SK-N-SH (cell line): ENCODE data around the gene IL3. TPM values are rescaled to one million over a fixed set of nuclear protein-coding genes. Genes with fewer than 3 reads are reported as not detected.

Experiments used
- CTCF ChIA-PET: fragments of 300-600, 350-600 bp; formaldehyde crosslinking; extraction: SDS; loops from one replicate; lab custom pipeline; 2021; lab: Yijun Ruan, JAX
- POLR2A ChIA-PET: fragments of 350-600 bp; sonication (Branson Sonifier 250); formaldehyde crosslinking; extraction: SDS; loops from one replicate; lab custom pipeline; 2020; ENCODE audit warnings: antibody characterized with exemption, inconsistent platforms; lab: Yijun Ruan, JAX
- DNase-seq: peaks from one replicate; pipeline ENCODE4 v3.0.0; 2012
- H2AFZ ChIP-seq: fragments of 200-600 bp; sonication (generic); 2 replicates; pipeline ENCODE4 v1.8.1; 2016; ENCODE audit warnings: antibody characterized with exemption, mild to moderate bottlenecking, low read depth
- H3F3A ChIP-seq: fragments of 200-600 bp; sonication (generic); replicated peaks from 2 replicates; pipeline ENCODE3; 2016; ENCODE audit warnings: antibody characterized with exemption, mild to moderate bottlenecking; ENCODE audit not compliant: insufficient read depth
- H3K27ac ChIP-seq, 2 experiments: fragments of 200-500 bp in 1 of 2; fragments of 200-600 bp in 1 of 2; sonication (Bioruptor generic) in 1 of 2; sonication (generic), shearing (Covaris generic) in 1 of 2; 2 replicates each; pipeline versions ENCODE4 v1.5.1 to v1.6.1; 2014 to 2016; ENCODE audit warnings: low read depth in 2 of 2, inconsistent platforms in 1 of 2, low read length in 1 of 2, mild to moderate bottlenecking in 1 of 2, mixed read lengths in 1 of 2
- H3K27me3 ChIP-seq: fragments of 200-600 bp; sonication (generic), shearing (Covaris generic); 2 replicates; pipeline ENCODE4 v1.6.1; 2016; ENCODE audit warnings: mixed run types; ENCODE audit not compliant: insufficient read depth
- H3K36me3 ChIP-seq, 2 experiments: fragments of 200-500 bp in 1 of 2; fragments of 200-600 bp in 1 of 2; sonication (Bioruptor generic) in 1 of 2; sonication (generic) in 1 of 2; replicated peaks in 1 of 2; 2 replicates each; pipeline versions ENCODE3 to v1.5.1; 2014 to 2016; ENCODE audit warnings: low read length in 1 of 2, mild to moderate bottlenecking in 1 of 2; ENCODE audit not compliant: insufficient read depth in 2 of 2, control insufficient read depth in 1 of 2
- H3K4me1 ChIP-seq, 2 experiments: fragments of 200-500 bp in 1 of 2; fragments of 200-600 bp in 1 of 2; sonication (Bioruptor generic) in 1 of 2; sonication (generic), shearing (Covaris generic) in 1 of 2; 2 replicates each; pipeline versions ENCODE4 v1.5.1 to v1.6.1; 2014 to 2016; ENCODE audit warnings: low read depth in 1 of 2, low read length in 1 of 2, mixed run types in 1 of 2; ENCODE audit not compliant: insufficient read depth in 2 of 2, control insufficient read depth in 1 of 2
- H3K4me2 ChIP-seq: fragments of 200-600 bp; sonication (generic), shearing (Covaris generic); 2 replicates; pipeline ENCODE4 v1.6.1; 2017; ENCODE audit warnings: mixed run types
- H3K4me3 ChIP-seq, 2 experiments: fragments of 200-500 bp in 1 of 2; fragments of 200-600 bp in 1 of 2; sonication (Bioruptor generic) in 1 of 2; sonication (generic), shearing (Covaris generic) in 1 of 2; 2 replicates each; pipeline versions ENCODE4 v1.5.1 to v1.8.1; 2014 to 2016; ENCODE audit warnings: low read depth in 2 of 2, inconsistent platforms in 1 of 2, low read length in 1 of 2, mild to moderate bottlenecking in 1 of 2, mixed read lengths in 1 of 2, moderate library complexity in 1 of 2
- H3K79me2 ChIP-seq: fragments of 200-600 bp; sonication (generic); 2 replicates; pipeline ENCODE4 v1.8.1; 2017; ENCODE audit warnings: mild to moderate bottlenecking; ENCODE audit not compliant: insufficient read depth
- H3K9ac ChIP-seq: fragments of 200-600 bp; sonication (generic); 2 replicates; pipeline ENCODE4 v1.6.1; 2017; ENCODE audit warnings: mixed run types
- H3K9me2 ChIP-seq: fragments of 200-600 bp; sonication (generic); 2 replicates; pipeline ENCODE4 v1.6.1; 2017; ENCODE audit warnings: mixed run types
- H3K9me3 ChIP-seq: fragments of 200-600 bp; sonication (generic); 2 replicates; pipeline ENCODE4 v1.6.1; 2017; ENCODE audit warnings: mixed run types, mild to moderate bottlenecking, moderate library complexity
- H4K20me1 ChIP-seq: fragments of 200-600 bp; sonication (generic); 2 replicates; pipeline ENCODE4 v1.6.1; 2017; ENCODE audit warnings: mild to moderate bottlenecking, mixed run types; ENCODE audit not compliant: insufficient read depth
- ELF1 ChIP-seq: IDR thresholded peaks from 2 replicates; pipeline ENCODE4 v1.4.0; 2012
- EZH2phosphoT487 ChIP-seq: fragments of 200-600 bp; sonication (generic); IDR thresholded peaks from 2 replicates; pipeline ENCODE4 v1.6.1; 2017; ENCODE audit warnings: low read depth, mixed run types, mild to moderate bottlenecking, antibody characterized with exemption, moderate library complexity, borderline replicate concordance
- FOXM1 ChIP-seq: IDR thresholded peaks from 2 replicates; pipeline ENCODE4 v1.4.0; 2012; ENCODE audit warnings: low read depth, mild to moderate bottlenecking
- JUND ChIP-seq: IDR thresholded peaks from 2 replicates; pipeline ENCODE4 v1.4.0; 2012
- MEF2A ChIP-seq: IDR thresholded peaks from 2 replicates; pipeline ENCODE4 v1.4.0; 2012; ENCODE audit warnings: low read depth, borderline replicate concordance
- RCOR1 ChIP-seq: fragments of 150-350 bp; IDR thresholded peaks from 2 replicates; pipeline ENCODE4 v1.6.1; 2017; ENCODE audit warnings: antibody characterized with exemption, low read length
- RXRA ChIP-seq: IDR thresholded peaks from 2 replicates; pipeline ENCODE4 v1.4.0; 2012; ENCODE audit warnings: low read depth, mild to moderate bottlenecking, borderline replicate concordance
- TAF1 ChIP-seq: IDR thresholded peaks from 2 replicates; pipeline ENCODE4 v1.6.1; 2012; ENCODE audit warnings: low read depth, mild to moderate bottlenecking, low read length, moderate library complexity, borderline replicate concordance
- TEAD4 ChIP-seq: IDR thresholded peaks from 2 replicates; pipeline ENCODE4 v1.4.0; 2012; ENCODE audit warnings: mild to moderate bottlenecking, borderline replicate concordance; ENCODE audit not compliant: insufficient read depth
- YY1 ChIP-seq: IDR thresholded peaks from 2 replicates; pipeline ENCODE4 v1.4.0; 2012; ENCODE audit warnings: low read depth, mild to moderate bottlenecking
- WGBS: methylation state at CpG from one replicate; pipeline ENCODE4 v1.1.6; 2017; ENCODE audit warnings: low lambda C conversion rate; 5-methylcytosine and 5-hydroxymethylcytosine counted together
- polyA plus RNA-seq, 3 experiments: library from polyadenylated mRNA; depleted of rRNA; stranded (reverse); fragments of >200 nt; gene quantifications; 2 replicates each; pipeline ENCODE4 v1.2.3, GENCODE V29; 2012
- TF ChIP-seq, protein P1 (sequence below): IDR thresholded peaks from 2 replicates; pipeline ENCODE4 v1.4.0; 2012; ENCODE audit warnings: low read depth, borderline replicate concordance
- TF ChIP-seq, protein P2 (sequence below): fragments of 150-350 bp; IDR thresholded peaks from 2 replicates; pipeline ENCODE4 v1.6.1; 2016; ENCODE audit warnings: mild to moderate bottlenecking, low read depth, low read length
- TF ChIP-seq, protein P3 (sequence below): IDR thresholded peaks from 2 replicates; pipeline ENCODE4 v1.6.1; 2012; ENCODE audit warnings: mild to moderate bottlenecking, low read depth, low read length, moderate library complexity
- TF ChIP-seq, protein P4 (sequence below): fragments of 200-600 bp; sonication (generic); IDR thresholded peaks from 2 replicates; pipeline ENCODE4 v1.6.1; 2017; ENCODE audit warnings: antibody characterized with exemption, mild to moderate bottlenecking, moderate library complexity
- TF ChIP-seq, protein P5 (sequence below): IDR thresholded peaks from 2 replicates; pipeline ENCODE4 v1.4.0; 2012; ENCODE audit warnings: low read depth, borderline replicate concordance

Gene IL3
- polyA plus RNA-seq, 1 of the 3 experiments (the other 2 are of a cell fraction) = not detected

DNA sequence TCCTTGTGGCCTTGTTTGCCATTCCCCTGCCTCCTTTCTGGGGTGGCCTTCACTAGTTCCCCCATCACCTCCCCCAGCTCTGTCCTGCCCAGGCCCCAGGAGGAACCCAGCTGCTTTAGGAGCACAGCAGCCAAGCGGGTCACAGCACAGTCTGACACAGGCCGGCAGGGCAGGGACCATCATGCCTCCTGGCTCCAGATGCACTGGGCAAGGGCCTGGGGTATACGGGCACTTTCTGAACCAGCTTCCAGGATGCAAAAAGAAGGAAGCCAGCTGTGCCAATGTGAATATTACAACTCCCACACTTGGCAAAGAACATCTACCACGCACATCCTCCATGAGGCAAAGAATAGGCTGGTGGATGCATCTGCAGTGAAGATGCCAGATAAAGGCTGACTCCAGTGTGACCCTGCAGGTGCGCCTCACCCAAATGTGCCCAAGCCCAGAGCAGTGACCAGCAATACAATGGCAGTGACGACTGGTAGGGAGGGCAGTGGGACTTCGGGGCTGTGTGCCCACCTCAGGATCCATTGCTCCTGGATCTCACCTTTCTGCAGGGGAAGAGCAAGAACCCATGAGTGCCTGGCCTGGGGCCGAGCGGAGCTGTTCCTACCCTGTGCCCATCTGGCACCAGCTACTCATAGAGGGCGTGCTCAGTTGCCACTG is 6.3 kb upstream of the IL3 start:
- H3K4me1 ChIP-seq = no peaks in the 10 kb centered on the region
- no peak overlapping the region for H3K4me2 ChIP-seq
- H3K9ac ChIP-seq = no peak overlapping the region
- no peak for TF ChIP-seq YY1
- TF ChIP-seq ELF1 = no peak
- TF ChIP-seq RXRA = no peak
- TF ChIP-seq TEAD4 = no peak
- no peak for TF ChIP-seq RCOR1
- no peak for TF ChIP-seq MEF2A
- no peak for TF ChIP-seq TAF1
- no peak for DNase-seq
- no peak overlapping the region for H3K4me3 ChIP-seq
- ChIA-PET POLR2A (no interaction called here), CTCF (interaction anchor here (1.0 to 4.1 kb wide), 3 partner anchors 7 to 11 kb away, joined by 3 to 22 read pairs (median 3); no protein-coding TSS in a partner anchor)
- H3K9me2 ChIP-seq = no peaks in the 10 kb centered on the region
- H3F3A ChIP-seq = no peaks in the 10 kb centered on the region
- no peak overlapping the region for H3K27ac ChIP-seq
- no peaks in the 10 kb centered on the region for H4K20me1 ChIP-seq
- WGBS = 57% methylated on average over 8 of the region's 10 CpGs
- no peaks in the 10 kb centered on the region for H3K9me3 ChIP-seq
- H2AFZ ChIP-seq = no peak overlapping the region
- H3K36me3 ChIP-seq = no peaks in the 10 kb centered on the region
- H3K27me3 ChIP-seq = no peaks in the 10 kb centered on the region; the same call in 1 of the 2 replicates
- H3K79me2 ChIP-seq = no peaks in the 10 kb centered on the region

DNA sequence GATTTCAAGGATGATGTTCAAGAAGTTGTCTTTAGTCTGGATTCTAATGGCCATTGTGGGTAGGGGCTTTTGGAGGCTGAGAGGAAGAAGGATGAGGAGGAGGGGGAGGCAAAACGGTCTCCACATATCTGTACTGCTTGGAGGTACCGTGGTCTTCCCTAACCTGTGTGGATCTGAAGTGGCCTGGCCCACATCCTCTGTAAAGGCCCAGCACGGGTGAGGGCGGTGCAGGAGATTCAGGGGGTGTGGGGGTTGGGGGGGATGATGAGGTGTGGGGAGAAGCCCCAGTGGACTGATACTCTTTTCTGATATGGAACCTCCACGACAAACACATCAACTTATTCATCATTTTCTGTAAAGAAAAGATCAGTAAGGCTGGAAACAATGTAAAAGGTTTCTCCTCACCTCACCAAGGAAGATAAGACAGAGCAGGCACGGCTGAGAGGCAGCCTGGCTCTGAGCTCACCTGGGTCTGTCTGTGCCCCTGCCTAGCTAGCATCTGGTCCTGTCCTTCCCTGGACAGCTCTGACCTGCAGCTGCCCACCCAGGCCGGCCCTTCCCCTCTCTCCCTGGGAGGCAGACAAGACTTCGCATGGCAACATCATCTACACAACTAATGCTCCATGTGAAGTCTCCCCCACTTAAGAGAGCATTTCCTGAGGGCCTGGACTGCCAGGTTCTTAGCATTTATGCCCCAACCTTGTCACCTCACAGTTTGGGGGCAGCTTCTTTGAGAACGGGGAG is 5.6 kb upstream of the IL3 start:
- Histone ChIP-seq H3K4me3 (no peak overlapping the region), H3K9me2 (no peaks in the 10 kb centered on the region), H3K9me3 (no peaks in the 10 kb centered on the region), H2AFZ (no peak overlapping the region), H3K79me2 (no peaks in the 10 kb centered on the region), H3K27me3 (no peaks in the 10 kb centered on the region; the same call in 1 of the 2 replicates), H3F3A (no peaks in the 10 kb centered on the region), H3K4me2 (no peak overlapping the region), H3K36me3 (no peaks in the 10 kb centered on the region), H3K4me1 (no peaks in the 10 kb centered on the region), H3K9ac (no peak overlapping the region), H4K20me1 (no peaks in the 10 kb centered on the region), H3K27ac (no peak overlapping the region)
- DNase-seq = no peak
- ChIA-PET POLR2A (no interaction called here), CTCF (interaction anchor here (1.1 to 4.1 kb wide), 2 partner anchors 8 to 10 kb away, joined by 3 to 22 read pairs; no protein-coding TSS in a partner anchor)
- 59% methylated on average over 8 of the region's 9 CpGs for WGBS
- TF ChIP-seq JUND (no peak), EZH2phosphoT487 (no peak), RXRA (no peak), ELF1 (no peak), YY1 (no peak), FOXM1 (no peak)
- TF ChIP-seq, protein P1, sequence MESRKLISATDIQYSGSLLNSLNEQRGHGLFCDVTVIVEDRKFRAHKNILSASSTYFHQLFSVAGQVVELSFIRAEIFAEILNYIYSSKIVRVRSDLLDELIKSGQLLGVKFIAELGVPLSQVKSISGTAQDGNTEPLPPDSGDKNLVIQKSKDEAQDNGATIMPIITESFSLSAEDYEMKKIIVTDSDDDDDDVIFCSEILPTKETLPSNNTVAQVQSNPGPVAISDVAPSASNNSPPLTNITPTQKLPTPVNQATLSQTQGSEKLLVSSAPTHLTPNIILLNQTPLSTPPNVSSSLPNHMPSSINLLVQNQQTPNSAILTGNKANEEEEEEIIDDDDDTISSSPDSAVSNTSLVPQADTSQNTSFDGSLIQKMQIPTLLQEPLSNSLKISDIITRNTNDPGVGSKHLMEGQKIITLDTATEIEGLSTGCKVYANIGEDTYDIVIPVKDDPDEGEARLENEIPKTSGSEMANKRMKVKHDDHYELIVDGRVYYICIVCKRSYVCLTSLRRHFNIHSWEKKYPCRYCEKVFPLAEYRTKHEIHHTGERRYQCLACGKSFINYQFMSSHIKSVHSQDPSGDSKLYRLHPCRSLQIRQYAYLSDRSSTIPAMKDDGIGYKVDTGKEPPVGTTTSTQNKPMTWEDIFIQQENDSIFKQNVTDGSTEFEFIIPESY = no peak
- TF ChIP-seq, protein P2, sequence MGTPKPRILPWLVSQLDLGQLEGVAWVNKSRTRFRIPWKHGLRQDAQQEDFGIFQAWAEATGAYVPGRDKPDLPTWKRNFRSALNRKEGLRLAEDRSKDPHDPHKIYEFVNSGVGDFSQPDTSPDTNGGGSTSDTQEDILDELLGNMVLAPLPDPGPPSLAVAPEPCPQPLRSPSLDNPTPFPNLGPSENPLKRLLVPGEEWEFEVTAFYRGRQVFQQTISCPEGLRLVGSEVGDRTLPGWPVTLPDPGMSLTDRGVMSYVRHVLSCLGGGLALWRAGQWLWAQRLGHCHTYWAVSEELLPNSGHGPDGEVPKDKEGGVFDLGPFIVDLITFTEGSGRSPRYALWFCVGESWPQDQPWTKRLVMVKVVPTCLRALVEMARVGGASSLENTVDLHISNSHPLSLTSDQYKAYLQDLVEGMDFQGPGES = no peak
- TF ChIP-seq, protein P3, sequence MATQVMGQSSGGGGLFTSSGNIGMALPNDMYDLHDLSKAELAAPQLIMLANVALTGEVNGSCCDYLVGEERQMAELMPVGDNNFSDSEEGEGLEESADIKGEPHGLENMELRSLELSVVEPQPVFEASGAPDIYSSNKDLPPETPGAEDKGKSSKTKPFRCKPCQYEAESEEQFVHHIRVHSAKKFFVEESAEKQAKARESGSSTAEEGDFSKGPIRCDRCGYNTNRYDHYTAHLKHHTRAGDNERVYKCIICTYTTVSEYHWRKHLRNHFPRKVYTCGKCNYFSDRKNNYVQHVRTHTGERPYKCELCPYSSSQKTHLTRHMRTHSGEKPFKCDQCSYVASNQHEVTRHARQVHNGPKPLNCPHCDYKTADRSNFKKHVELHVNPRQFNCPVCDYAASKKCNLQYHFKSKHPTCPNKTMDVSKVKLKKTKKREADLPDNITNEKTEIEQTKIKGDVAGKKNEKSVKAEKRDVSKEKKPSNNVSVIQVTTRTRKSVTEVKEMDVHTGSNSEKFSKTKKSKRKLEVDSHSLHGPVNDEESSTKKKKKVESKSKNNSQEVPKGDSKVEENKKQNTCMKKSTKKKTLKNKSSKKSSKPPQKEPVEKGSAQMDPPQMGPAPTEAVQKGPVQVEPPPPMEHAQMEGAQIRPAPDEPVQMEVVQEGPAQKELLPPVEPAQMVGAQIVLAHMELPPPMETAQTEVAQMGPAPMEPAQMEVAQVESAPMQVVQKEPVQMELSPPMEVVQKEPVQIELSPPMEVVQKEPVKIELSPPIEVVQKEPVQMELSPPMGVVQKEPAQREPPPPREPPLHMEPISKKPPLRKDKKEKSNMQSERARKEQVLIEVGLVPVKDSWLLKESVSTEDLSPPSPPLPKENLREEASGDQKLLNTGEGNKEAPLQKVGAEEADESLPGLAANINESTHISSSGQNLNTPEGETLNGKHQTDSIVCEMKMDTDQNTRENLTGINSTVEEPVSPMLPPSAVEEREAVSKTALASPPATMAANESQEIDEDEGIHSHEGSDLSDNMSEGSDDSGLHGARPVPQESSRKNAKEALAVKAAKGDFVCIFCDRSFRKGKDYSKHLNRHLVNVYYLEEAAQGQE = no peak
- TF ChIP-seq, protein P4, sequence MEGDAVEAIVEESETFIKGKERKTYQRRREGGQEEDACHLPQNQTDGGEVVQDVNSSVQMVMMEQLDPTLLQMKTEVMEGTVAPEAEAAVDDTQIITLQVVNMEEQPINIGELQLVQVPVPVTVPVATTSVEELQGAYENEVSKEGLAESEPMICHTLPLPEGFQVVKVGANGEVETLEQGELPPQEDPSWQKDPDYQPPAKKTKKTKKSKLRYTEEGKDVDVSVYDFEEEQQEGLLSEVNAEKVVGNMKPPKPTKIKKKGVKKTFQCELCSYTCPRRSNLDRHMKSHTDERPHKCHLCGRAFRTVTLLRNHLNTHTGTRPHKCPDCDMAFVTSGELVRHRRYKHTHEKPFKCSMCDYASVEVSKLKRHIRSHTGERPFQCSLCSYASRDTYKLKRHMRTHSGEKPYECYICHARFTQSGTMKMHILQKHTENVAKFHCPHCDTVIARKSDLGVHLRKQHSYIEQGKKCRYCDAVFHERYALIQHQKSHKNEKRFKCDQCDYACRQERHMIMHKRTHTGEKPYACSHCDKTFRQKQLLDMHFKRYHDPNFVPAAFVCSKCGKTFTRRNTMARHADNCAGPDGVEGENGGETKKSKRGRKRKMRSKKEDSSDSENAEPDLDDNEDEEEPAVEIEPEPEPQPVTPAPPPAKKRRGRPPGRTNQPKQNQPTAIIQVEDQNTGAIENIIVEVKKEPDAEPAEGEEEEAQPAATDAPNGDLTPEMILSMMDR = no peak
- TF ChIP-seq, protein P5, sequence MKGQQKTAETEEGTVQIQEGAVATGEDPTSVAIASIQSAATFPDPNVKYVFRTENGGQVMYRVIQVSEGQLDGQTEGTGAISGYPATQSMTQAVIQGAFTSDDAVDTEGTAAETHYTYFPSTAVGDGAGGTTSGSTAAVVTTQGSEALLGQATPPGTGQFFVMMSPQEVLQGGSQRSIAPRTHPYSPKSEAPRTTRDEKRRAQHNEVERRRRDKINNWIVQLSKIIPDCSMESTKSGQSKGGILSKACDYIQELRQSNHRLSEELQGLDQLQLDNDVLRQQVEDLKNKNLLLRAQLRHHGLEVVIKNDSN = no peak
